Mammary epithelial cell (primary cell): ENCODE data around the gene KCND2.

Experiments
- CTCF ChIP-seq, 2 donors: IDR thresholded peaks in 1 of 2; conservative IDR thresholded peaks in 1 of 2; 2 replicates each; pipeline ENCODE4 v1.5.1; 2011 to 2012; ENCODE audit warnings: inconsistent platforms in 2 of 2, low read length in 2 of 2, mild to moderate bottlenecking in 2 of 2, control low read depth in 1 of 2, low read depth in 1 of 2; ENCODE audit not compliant: insufficient read depth in 1 of 2; ENCODE audit errors: extremely low read depth in 1 of 2
- EZH2 ChIP-seq: IDR thresholded peaks from 2 replicates; pipeline ENCODE4 v1.6.1; 2012; ENCODE audit warnings: low read length, inconsistent platforms, borderline replicate concordance

DNA sequence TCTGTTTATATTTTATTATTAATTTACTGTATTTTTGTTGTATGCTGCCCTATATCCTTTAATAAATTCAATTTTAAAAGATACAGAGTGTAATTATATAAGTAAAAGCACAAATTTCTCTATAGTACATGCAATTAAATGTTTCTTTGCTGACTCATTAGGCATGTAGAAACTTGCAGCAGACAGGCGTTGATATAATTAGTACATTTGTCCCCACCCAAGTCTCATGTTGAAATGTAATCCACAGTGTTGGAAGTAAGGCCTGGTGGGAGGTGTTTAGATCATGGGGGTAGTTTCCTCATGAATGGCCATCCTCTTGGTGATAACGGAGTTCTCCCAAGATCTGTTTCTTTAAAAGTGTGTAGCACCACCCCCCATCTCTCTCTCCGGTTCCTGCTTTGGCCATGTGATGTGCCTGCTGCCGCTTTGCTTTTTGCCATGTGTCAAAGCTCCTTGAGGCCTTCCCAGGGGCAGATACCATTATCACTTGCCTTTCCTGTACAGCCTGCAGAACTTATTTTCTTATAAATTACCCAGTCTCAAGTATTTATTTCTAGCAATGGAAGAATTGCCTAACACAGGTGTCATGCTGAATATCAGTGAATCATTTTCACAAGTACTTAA is 521.2 kb downstream of the KCND2 start:
- TF ChIP-seq EZH2 (no peak), CTCF (conservative IDR thresholded peaks at IDR 0.05 in 1 of 2, IDR thresholded peaks at IDR 0.05 in 1 of 2; ENCODE audit: extremely low read depth in 1 of 2, insufficient read depth in 1 of 2, low read depth in 1 of 2, low read length in 2 of 2) (no peak)
